ENCODE data around the gene C9orf153.

Gene C9orf153

DNA sequence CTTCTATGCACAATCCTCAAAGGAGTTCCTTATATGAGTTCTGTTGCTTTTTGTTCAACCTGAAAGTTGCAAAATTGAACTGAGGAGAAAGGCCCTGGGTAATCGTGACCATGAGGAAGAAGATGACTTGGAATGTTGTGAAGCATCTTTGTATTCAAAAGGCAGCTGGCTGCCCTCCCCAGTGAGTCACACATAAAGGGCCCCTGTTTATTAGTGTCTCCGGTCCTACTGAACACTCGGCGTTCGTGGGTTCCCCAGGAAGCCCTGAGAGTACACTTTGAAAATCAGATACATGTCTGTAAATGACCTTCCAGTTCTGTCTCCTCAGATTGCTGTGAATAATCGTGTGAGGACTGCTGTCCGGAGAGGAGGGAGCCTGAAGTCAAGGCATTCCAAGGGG, 73.6 kb downstream of the C9orf153 start:
- DNase-seq = no peak

DNA sequence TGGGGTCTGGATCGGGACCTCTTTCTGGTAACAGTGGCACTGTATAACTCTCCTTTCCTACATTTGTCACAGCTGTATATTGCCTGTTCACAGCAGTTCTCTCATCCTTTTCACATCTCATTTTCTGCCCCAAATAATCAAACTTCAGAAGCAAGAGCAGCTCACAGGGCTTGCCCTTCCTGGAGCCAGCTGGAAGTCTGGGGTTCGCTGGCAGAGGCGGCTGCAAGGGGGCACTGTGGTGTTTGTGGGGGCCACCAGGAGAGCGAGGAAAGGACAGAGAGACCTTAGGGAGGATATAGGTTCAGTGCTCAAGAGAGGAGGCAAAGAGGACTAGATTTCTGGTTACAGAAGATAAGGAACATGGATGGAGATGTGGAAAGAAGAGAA, 75.3 kb downstream of the C9orf153 start:
- no peak for DNase-seq

DNA sequence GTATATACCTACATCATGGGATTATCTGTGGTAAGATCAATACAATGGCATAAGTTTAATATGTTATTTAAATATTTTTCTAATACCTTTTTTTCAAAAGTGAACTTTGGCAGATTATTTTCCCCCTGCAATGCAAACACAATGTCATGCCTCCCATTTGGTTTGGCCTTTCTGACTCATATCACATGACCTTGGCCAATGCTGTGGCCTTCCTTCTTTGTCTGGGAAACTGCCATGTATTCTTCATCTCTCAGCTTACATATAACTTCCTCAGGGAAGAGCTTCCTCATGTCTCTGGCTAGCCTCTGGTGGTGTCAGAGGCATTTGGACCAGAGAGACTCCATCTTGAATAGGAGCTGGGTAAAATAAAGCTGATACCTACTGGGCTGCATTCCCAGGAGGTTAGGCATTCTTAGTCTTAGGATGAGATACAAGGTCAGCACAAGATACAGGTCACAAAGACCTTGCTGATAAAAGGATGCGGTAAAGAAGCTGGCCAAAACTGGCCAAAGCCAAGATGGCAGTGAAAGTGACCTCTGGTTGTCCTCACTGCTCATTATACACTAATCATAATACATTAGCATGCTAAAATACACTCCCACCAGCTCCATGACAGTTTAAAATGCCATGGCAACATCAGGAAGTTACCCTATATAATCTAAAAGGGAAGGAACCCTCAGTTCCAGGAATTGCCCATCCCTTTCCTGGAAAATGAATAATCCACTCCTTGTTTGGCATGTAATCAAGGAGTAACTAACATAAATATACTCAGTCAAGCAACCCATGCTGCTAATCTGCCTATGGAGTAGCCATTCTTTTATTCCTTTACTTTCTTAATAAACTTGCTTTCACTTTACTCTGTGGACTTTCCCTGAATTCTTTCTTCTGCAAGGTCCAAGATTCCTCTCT, 76.0 kb downstream of the C9orf153 start:
- DNase-seq = no peak

DNA sequence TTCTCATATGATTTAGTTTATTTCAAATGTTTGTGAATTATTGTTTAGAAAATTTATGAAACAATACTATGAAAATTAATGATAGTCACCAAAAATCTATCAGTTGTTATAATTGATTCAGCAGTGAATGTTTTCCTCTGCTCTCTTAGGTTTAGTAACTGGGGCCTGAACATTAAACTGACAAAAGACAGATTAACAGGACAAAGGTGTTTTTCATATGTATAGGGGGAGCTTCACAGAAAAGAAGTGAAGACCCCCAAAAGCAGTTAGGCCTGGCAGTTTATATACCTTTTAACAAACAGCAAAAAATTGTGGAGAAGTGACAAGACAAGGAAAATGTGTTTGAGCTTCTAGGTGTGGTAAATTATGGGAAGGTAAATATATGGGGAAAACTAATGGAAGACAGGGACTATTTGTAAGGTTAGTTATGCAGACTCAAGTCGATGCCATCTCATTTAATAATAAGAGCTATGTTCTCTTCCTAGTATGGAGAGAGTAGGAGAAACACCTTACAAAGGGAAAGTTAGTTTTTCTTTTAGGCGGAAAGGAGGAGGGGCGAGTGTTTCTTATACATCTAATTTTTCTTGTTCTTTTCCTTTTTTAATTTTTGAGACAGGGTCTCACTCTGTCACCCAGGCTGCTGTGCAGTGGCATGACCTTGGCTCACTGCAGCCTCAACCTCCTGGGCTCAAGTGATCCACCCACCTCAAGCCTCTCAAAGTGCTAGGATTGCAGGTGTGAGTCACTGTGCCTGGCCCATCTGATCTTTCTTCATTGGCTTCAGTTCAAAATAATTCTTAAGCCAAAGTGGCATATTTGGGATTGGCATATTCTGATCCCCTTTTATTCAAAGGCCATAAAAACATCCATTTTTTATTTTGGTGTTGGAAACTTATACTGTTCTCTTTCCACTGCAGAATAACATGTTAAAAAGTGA, 77.8 kb downstream of the C9orf153 start:
- no peak for DNase-seq

DNA sequence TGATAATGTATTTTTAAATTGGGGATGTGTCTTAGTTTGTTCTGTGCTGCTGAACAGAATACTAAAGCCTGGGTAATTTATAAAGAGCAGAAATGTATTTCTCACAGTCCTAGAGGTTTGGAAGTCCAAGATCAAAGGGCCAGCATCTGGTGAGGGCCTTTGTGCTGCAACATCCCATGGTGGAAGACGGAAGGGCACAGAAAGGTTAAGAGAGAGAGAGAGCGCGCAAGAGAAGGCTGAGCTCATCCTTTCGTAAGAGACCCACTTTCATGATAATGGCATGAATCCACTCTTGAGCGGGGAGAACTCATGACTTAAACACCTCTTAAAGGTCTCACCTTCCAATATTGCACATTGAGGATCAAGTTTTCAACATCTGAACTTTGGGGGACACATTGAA, 81.0 kb downstream of the C9orf153 start:
- DNase-seq = no peak

DNA sequence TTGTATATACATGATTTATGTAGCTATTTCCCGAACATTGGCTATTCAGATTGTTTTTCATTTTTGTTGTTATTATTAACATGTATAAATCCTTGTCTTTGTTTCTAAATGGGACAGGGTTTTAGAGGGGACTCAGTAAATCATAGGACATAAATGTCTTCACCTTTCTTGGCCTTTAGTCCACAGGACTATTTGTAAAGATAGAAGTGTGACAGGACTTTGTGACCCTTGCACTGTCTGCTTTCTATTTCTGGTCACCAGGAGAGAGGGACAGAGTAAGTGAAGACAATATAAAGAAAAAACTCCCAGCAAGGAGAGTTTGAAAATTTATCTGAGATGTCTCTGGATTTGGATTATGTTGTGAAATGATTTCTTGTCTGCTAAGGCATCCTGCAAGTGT, 81.5 kb downstream of the C9orf153 start:
- no peak for DNase-seq

DNA sequence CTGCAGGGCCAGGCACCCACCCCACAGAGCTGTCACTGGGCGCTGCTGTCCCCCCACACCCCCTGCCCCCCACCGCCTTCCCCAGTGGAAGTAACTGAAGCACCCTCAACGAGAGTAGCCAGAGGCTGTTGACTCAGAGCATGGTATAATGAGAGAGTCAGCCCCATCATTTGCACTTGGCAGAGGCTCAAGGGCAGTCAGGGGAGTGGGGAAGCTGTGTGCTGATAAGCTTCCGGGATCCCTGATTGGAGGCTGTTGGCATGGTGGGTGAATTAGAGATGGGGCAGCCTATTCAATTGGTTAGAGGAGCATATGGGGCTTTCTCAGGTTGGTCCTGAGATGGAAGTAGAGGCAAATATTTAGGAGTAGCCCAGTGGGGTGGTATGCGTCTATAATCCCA, 83.0 kb downstream of the C9orf153 start:
- peak; percentile 92 for DNase-seq

DNA sequence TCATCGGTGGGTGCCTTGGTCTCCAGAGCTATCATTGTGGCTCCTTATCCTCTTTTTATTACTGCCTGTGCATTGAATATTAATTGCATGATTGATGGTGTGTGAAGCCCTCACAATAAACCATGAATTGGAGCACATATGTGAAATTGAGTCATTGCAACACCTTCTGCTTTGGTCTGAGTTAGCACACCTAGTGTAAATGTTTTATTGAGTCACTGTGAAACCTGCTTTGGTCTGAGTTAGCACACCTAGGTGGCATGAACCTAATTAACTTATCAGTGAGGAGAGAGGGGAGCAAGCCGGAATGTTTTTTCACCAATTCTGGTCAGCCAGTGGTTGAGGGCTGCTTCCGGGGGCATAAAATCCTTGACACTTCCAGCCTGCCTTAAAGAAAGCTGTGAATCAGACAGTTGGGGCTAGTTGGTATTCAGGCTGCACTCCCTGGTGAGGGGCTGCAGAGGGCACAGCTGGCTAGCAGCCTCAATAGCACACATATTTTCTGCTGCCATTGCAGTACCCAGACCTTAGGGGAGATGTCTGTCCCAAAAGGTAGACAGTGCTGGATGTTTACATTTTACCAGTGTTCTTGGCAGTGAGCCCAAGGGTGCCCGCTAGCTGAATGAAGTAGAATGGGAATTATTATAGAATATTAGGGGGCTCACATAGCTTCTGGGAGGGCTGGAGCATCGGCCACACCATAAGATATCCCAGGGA, 83.6 kb downstream of the C9orf153 start:
- peak; percentile 83 for DNase-seq

DNA sequence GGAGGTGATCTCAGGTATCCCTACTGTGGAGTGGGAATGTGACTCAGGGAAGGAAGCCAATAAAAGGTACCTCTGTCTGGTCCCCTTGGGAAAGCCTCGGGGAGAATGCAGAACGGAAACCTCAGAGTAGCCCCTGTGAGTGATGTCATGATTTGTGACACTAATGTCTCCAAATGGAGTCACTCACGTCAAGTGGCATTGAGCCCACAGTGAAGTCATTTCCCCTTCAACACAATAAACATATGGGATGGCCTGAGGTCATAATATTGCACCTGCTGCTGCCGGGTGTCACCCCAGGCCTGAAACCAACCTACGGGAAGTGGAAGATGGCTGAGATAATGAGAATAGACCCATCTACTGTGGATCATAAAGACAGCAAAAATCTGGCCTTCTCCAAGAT, 84.2 kb downstream of the C9orf153 start:
- no peak for DNase-seq

All from NCI-H1105 treated with DMSO at 0.1 percent for 48 hours (cell line).